SK-N-SH treated with all-trans-retinoic acid at 6 μM for 48 hours (cell line): ENCODE results near the gene PRSS38.

Experiments used
- ATAC-seq: fragments of 200-7000 bp; cut with Tn5 transposase; 3 replicates; pipeline ENCODE4 v1.9.1; 2020; ENCODE audit warnings: mild to moderate bottlenecking, moderate library complexity
- ARNTL ChIP-seq: fragments of 450-650 bp; formaldehyde crosslinking; IDR thresholded peaks from 2 replicates; pipeline ENCODE4 v1.5.0; 2020; ENCODE audit warnings: low read depth, mild to moderate bottlenecking, moderate library complexity, borderline replicate concordance
- CREB5 ChIP-seq: fragments of 250-450 bp; sonication (Bioruptor Pico); IDR thresholded peaks from 2 replicates; pipeline ENCODE4 v1.5.1; 2020; ENCODE audit warnings: low read depth, mild to moderate bottlenecking, moderate library complexity
- CSDC2 ChIP-seq: fragments of 250-450 bp; sonication (Bioruptor Pico); IDR thresholded peaks from 2 replicates; pipeline ENCODE4 v1.5.0; 2020; ENCODE audit warnings: mild to moderate bottlenecking, moderate library complexity
- CSRNP3 ChIP-seq: fragments of 250-450 bp; sonication (Bioruptor Pico); IDR thresholded peaks from 2 replicates; pipeline ENCODE4 v1.5.1; 2021; ENCODE audit warnings: mild to moderate bottlenecking, moderate library complexity
- ESRRG ChIP-seq: fragments of 250-450 bp; sonication (Bioruptor Pico); IDR thresholded peaks from 2 replicates; pipeline ENCODE4 v1.6.1; 2021; ENCODE audit warnings: mild to moderate bottlenecking
- ISL1 ChIP-seq: fragments of 250-450 bp; sonication (Bioruptor Pico); IDR thresholded peaks from 2 replicates; pipeline ENCODE4 v2.1.2; 2022; ENCODE audit warnings: mild to moderate bottlenecking, moderate library complexity
- OSR1 ChIP-seq: fragments of 250-450 bp; sonication (Bioruptor Pico); IDR thresholded peaks from 2 replicates; pipeline ENCODE4 v1.8.0; 2022; ENCODE audit warnings: moderate library complexity, mild to moderate bottlenecking, inconsistent platforms
- PATZ1 ChIP-seq: fragments of 250-450 bp; sonication (Bioruptor Pico); IDR thresholded peaks from 2 replicates; pipeline ENCODE4 v1.8.0; 2020; ENCODE audit warnings: mild to moderate bottlenecking, moderate library complexity, borderline replicate concordance
- POU6F1 ChIP-seq: fragments of 250-450 bp; sonication (Bioruptor Pico); IDR thresholded peaks from 2 replicates; pipeline ENCODE4 v1.8.0; 2021; ENCODE audit warnings: low read depth, mild to moderate bottlenecking, moderate library complexity, borderline replicate concordance
- PPARA ChIP-seq: fragments of 250-450 bp; sonication (Bioruptor Pico); IDR thresholded peaks from 2 replicates; pipeline ENCODE4 v1.5.0; 2020; ENCODE audit warnings: mild to moderate bottlenecking, borderline replicate concordance
- SNAI2 ChIP-seq: fragments of 250-450 bp; sonication (Bioruptor Pico); IDR thresholded peaks from 2 replicates; pipeline ENCODE4 v1.5.0; 2020; ENCODE audit warnings: mild to moderate bottlenecking, moderate library complexity
- TCF4 ChIP-seq: fragments of 250-450 bp; sonication (Bioruptor Pico); IDR thresholded peaks from 2 replicates; pipeline ENCODE4 v1.8.0; 2021; ENCODE audit warnings: mild to moderate bottlenecking, moderate library complexity, borderline replicate concordance
- TOX ChIP-seq: fragments of 250-450 bp; sonication (Bioruptor Pico); IDR thresholded peaks from 2 replicates; pipeline ENCODE4 v1.8.0; 2021; ENCODE audit warnings: mild to moderate bottlenecking, moderate library complexity, borderline replicate concordance
- TSHZ2 ChIP-seq: fragments of 250-450 bp; sonication (Bioruptor Pico); IDR thresholded peaks from 2 replicates; pipeline ENCODE4 v1.5.0; 2020; ENCODE audit warnings: mild to moderate bottlenecking, moderate library complexity
- ZFP3 ChIP-seq: fragments of 250-450 bp; sonication (Bioruptor Pico); IDR thresholded peaks from 2 replicates; pipeline ENCODE4 v1.5.0; 2020; ENCODE audit warnings: mild to moderate bottlenecking, moderate library complexity
- ZNF565 ChIP-seq: fragments of 450-650 bp; formaldehyde crosslinking; conservative IDR thresholded peaks from 2 replicates; pipeline ENCODE4 v1.5.0; 2020; ENCODE audit warnings: low read depth, mild to moderate bottlenecking, moderate library complexity
- ZNF70 ChIP-seq: fragments of 450-650 bp; formaldehyde crosslinking; IDR thresholded peaks from 2 replicates; pipeline ENCODE4 v1.5.0; 2020; ENCODE audit warnings: mild to moderate bottlenecking, moderate library complexity
- ZNF8 ChIP-seq: fragments of 450-650 bp; formaldehyde crosslinking; IDR thresholded peaks from 2 replicates; pipeline ENCODE4 v1.5.0; 2020; ENCODE audit warnings: mild to moderate bottlenecking, moderate library complexity

PRSS38 gene

GRCh38 chr1:227864882-227865281 is 49.4 kb downstream of the PRSS38 start (continued):
- TF ChIP-seq PATZ1 (no peak), OSR1 (CRISPR knock-in tag) (no peak), ARNTL (CRISPR knock-in tag) (no peak), SNAI2 (CRISPR knock-in tag) (no peak), ZNF8 (CRISPR knock-in tag) (no peak), TSHZ2 (CRISPR knock-in tag) (no peak), PPARA (CRISPR knock-in tag) (no peak), ESRRG (CRISPR knock-in tag) (no peak)

GRCh38 chr1:227869279-227869842 is 53.9 kb downstream of the PRSS38 start:
- ATAC-seq: no peak
- TF ChIP-seq ESRRG (CRISPR knock-in tag) (no peak), ZFP3 (CRISPR knock-in tag) (no peak), TCF4 (CRISPR knock-in tag) (no peak), POU6F1 (CRISPR knock-in tag) (no peak), ZNF565 (CRISPR knock-in tag) (no peak), ZNF8 (CRISPR knock-in tag) (no peak), ZNF70 (CRISPR knock-in tag) (no peak), CSRNP3 (CRISPR knock-in tag) (no peak), PPARA (CRISPR knock-in tag) (no peak), OSR1 (CRISPR knock-in tag) (no peak)

GRCh38 chr1:227869851-227870305 is 54.4 kb downstream of the PRSS38 start:
- ATAC-seq: no peak
- TF ChIP-seq OSR1 (CRISPR knock-in tag): no peak
- TF ChIP-seq TOX (CRISPR knock-in tag): no peak
- TF ChIP-seq CSDC2 (CRISPR knock-in tag): no peak
- TF ChIP-seq ZFP3 (CRISPR knock-in tag): no peak
- no peak for TF ChIP-seq CSRNP3 (CRISPR knock-in tag)
- no peak for TF ChIP-seq ZNF8 (CRISPR knock-in tag)
- no peak for TF ChIP-seq CREB5 (CRISPR knock-in tag)
- no peak for TF ChIP-seq TSHZ2 (CRISPR knock-in tag)
- TF ChIP-seq ISL1 (CRISPR knock-in tag): no peak
- TF ChIP-seq PPARA (CRISPR knock-in tag): no peak
